OCI-LY1 (cell line): Measurements from ENCODE around the gene HS3ST4.

Experiments used
- CTCF ChIP-seq: fragments of 200-600 bp; sonication (generic), shearing (Covaris generic); IDR thresholded peaks from 2 replicates; pipeline ENCODE4 v1.5.1; 2017; ENCODE audit warnings: mild to moderate bottlenecking, antibody characterized with exemption, low read length, moderate library complexity, mixed read lengths
- EZH2 ChIP-seq: fragments of 200-600 bp; sonication (generic), shearing (Covaris generic); IDR thresholded peaks from 2 replicates; pipeline ENCODE4 v1.8.0; 2017; ENCODE audit warnings: borderline replicate concordance, mixed run types, mild to moderate bottlenecking, antibody characterized with exemption, low read length, moderate library complexity, mixed read lengths

GRCh38 chr16:25786748-25787147, 95.0 kb downstream of the HS3ST4 start:
- TF ChIP-seq CTCF, result no peak
- TF ChIP-seq EZH2, result no peak
